GM19397 (cell line): ENCODE data around the gene HTRA1.

Experiments
- ATAC-seq: cut with Tn5 transposase; IDR thresholded peaks from one replicate; pipeline ENCODE4 v1.9.1; 2021; ENCODE audit warnings: mild to moderate bottlenecking, moderate library complexity; ENCODE audit not compliant: unreplicated experiment

HTRA1 gene

GRCh38 chr10:122461367-122461728, at the start of gene HTRA1:
Gene HTRA1 (plus strand): TSS chr10:122461553. CDS start chr10:122461653, 100 bp downstream.
- no peak for ATAC-seq

DNA sequence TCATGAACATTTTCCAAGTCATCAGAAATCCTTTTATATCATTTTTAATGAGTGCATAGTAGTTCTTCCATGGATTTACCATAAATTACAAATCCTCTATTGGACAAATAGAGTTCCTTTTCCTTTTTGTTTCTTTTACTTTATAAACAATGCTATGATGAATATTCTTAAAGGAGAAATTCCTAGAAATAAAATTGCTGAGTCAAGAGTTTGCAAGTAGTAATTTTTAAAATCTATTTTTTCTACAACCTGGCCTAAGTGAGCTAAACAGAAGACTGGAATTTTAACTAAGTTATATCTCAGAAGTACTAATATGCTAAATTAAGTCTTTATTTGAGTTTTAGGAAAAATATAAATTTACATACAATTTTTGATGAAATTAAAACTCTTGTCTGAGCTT, 48.0 kb upstream of the HTRA1 start:
- ATAC-seq = no peak

DNA sequence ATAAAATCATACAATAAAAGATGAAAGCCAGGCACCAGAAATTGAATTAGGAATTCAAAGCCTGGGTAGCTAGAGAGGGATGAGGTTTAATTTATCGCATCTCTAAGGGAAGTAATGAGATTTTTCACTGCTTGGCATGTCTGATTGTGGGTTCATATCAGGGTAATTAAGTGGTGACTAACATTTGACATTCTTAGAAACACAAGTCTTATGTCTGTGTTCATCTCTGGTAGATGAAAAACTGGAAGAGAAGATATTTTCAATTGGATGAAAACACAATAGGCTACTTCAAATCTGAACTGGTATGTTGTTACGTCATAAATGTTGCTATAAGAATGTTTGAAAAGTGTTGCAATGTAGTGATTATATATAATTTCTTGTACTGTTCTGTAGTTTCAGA, 43.7 kb upstream of the HTRA1 start:
- ATAC-seq = no peak

GRCh38 chr10:122419016-122419415, 42.3 kb upstream of the HTRA1 start:
- ATAC-seq = no peak

GRCh38 chr10:122419876-122420623, 41.3 kb upstream of the HTRA1 start:
- no peak for ATAC-seq

GRCh38 chr10:122420624-122421007, 40.7 kb upstream of the HTRA1 start:
- no peak for ATAC-seq

- ATAC-seq = no peak
Measured at GRCh38 chr10:122421054-122421625, 40.2 kb upstream of the HTRA1 start.

DNA sequence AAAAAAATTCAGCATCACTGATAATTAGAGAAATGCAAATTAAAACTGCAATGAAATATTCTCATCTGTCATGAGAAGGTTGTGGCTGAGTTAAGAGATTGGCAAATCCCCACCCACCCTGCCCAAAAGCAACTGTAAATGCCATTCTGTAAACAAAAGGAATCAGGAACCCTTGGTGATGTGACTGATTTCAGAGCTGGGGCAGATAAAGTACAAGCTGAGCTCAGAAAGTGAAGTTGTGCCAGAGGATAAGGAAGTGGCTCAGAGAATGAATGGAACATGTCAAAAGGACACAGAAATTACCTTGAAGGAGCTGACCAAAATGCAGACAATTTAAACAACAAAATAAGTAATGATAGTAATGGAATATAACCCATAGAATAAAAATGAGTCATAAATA, 39.6 kb upstream of the HTRA1 start:
- no peak for ATAC-seq

DNA sequence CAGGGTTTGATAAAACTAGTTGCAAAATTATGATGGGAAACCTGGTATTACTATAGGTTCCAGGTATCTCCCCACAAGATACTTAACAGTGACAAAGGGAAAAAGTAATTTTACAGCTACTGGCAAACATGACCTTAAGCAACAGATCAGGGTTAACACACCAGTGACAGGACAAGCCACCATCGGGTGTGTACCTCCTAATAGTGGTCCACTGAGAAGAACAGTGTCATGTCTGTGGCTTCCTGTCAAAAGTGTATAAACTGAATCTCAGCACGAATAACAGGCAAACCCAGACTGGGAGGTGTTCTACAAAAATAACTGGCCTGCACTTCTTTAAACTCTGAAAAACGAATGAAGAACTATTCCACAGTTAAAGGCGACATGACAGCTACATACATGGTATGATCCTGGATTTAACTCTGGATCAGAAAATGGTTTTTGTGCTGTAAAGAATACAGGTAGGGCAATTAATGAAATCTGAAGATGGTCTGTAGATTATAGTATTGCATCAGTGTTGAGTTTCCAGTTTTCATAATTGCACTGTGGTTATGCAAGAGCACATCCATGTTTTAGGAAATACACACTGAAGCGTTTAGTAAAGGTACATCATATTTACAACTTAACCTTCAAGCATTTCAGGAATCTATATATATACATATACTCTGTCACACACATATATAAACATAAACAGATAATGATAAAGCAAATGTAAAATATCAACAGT, 38.9 kb upstream of the HTRA1 start:
- no peak for ATAC-seq

GRCh38 chr10:122424059-122424458, 37.3 kb upstream of the HTRA1 start:
- no peak for ATAC-seq

DNA sequence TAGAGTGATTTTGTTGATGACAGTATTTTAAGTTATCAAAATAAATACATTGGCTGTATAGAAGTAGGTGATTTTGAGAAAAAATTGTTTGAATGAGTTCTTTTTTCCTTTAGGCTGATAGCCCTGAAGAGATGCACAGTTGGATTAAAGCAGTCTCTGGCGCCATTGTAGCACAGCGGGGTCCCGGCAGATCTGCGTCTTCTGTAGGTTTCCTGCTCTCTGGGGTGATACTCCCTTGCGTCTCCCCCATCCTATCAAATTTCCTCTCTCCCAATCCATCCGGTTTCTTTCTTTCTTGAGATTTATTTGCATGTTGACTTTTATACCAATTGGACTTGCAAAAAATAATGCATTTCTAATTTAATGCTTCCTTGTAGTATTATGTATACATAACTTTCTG, 34.5 kb upstream of the HTRA1 start:
- no peak for ATAC-seq

- no peak for ATAC-seq
Measured at GRCh38 chr10:122427280-122427679, 34.1 kb upstream of the HTRA1 start.

DNA sequence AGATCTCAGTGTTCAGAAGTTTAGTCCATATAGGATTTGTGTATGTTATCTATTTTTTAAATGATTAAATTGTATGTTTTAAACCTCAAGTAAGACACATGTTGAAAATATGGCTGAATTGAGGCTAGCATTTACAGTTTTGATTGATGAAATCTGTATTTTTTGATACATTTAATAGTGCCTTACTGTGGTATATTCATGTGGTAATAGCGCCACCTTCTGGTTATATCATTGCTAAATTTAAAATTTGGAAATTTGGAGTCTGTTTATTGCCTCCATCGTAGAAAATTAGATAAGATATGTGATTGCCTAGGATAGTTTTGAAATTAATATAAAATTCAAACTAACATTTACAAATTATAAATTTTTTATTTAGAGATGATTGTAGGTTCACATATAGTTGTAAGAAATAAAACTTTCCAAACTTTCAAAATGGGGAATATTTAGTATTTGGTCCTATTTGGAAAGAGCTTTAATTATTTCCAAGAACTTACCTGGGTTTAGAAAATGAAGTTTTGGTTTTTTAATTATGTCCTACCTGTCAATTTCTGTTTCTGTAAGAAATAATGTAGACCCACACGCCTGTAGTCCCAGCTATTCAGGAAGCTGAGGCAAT, 26.0 kb upstream of the HTRA1 start:
- no peak for ATAC-seq

- no peak for ATAC-seq
Measured at GRCh38 chr10:122441961-122442360, 19.4 kb upstream of the HTRA1 start.

DNA sequence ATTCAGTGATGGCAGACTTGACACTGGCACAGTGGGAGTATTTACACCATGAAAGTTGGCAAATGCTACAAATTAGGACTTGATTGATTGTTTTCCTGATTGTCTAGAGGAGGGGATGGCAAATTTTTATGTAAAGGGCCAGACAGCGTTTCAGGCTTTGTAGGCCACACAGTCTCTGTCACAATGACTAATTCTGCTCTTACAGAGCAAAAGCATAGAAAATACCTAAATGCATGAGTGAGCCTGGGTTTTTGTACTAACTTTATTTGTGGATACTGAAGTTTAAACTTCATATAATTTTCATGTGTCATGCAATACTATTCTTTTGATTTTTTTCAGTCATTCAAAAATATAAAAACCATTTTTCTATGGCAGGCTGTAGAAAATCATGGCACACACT, 15.9 kb upstream of the HTRA1 start:
- no peak for ATAC-seq

DNA sequence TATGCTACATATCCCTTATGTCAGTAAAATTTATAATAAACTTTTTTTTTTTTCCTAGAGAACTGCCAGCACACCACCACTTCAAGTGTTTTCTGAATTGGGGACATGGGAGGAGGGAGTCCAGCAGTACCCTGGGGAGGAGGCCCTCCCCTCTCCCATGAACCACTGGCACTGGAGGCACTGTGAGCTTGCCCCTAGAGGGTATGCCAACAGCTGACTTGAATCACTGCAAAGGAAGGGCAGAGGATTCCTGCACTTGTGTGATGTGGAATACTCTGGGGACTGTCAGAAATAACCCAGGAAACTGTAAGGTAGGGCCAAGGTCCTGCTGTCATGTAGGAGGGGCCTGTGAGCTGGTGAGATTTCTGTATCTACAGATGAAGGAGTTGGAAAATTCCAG, 15.4 kb upstream of the HTRA1 start:
- no peak for ATAC-seq

DNA sequence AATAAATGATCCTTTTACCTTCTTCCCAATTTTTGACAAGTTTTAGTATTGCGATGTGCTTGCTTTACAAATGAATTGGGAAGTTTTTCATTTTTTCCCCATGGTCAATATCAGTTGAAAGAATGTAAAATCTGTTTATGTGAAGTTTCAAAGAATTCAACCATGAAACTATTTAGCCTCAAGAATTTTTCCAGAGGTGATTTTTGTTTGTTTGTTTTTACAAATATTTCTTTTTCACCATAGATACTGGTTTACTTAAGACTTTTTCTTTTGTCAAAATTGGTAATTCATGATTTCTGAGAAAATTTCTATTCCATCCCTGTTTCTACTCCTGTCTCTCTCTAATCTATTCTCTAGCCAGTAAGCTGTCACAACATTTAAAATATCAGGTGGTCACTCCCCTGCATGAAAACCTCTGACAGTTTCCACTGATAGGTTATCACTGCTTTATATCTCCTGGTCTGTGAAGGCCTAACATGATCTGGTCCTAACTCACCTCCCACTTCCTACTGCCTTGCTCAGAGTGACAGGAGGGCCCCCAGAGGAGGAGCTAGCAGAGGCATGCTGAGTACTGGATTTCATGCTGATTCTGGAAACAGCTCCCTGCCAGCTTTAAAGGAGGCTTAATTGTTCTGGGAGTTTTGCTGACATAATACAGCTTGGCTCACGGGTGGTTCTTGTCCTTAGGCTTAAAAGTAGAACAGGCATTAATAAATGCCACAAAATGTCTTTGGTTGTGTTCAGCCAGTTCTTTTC, 14.5 kb upstream of the HTRA1 start:
- ATAC-seq = no peak

DNA sequence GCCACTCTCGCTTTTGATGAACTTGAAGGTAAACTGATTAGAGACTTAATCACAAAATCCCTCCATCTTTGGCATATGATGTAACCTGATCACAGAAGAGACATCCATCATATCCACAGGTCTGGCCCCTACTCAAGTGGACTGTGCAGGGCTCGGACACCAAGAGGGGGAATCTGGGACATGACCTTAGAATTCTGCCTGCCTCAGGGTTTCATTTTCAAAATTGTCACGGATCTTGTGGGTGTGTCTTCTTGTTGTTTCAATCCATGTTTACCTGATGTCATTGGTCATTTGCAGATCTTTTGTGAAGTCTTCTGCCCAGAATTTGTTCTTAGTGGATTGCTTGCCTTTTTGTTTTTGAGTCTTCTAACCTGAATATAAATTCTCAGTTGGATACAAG, 12.8 kb upstream of the HTRA1 start:
- ATAC-seq = no peak

DNA sequence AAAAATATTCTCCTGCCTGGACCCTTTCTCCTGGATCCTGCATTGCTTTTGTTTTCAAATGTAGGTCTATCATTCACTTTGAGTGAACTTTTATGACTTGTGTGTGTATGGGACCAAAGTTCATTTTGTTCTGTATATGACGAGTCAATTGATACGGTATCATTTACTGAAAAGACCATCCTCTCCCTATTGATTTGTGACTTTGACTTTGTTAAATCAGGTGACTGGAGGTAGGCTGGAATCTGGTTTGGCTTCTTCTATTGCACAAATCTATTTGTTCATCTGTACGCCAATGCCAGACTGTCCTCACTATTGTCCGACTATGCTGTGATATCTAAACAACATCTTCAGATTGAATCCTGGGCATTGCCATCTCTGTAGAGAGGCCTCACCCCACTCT, 12.2 kb upstream of the HTRA1 start:
- ATAC-seq = no peak

- ATAC-seq = no peak
Measured at GRCh38 chr10:122450353-122450990, 10.9 kb upstream of the HTRA1 start.

GRCh38 chr10:122454071-122454470, 7.3 kb upstream of the HTRA1 start:
- ATAC-seq = no peak
